H9 (cell line): ENCODE data around the gene IQCF2. TPM values are rescaled to one million over a fixed set of nuclear protein-coding genes. Genes with fewer than 3 reads are reported as not detected.
"Not testable (repeated sequence)": the region's sequence is repeated elsewhere in the genome, so short reads cannot be mapped to it uniquely, and the experiment has no call there.

Experiments
- DNase-seq: peaks from one replicate; pipeline ENCODE4 v3.0.0-alpha.2; 2017
- H2AFZ ChIP-seq: one replicate; pipeline ENCODE4 v1.6.1; 2013; ENCODE audit warnings: mild to moderate bottlenecking, low read length, control low read depth, moderate library complexity
- H2AK5ac ChIP-seq: 2 replicates; pipeline ENCODE4 v1.6.1; 2013; ENCODE audit warnings: low read length, control low read depth, mixed read lengths; ENCODE audit not compliant: insufficient read length
- H2BK120ac ChIP-seq: one replicate; pipeline ENCODE4 v1.6.1; 2013; ENCODE audit warnings: low read depth, mild to moderate bottlenecking, low read length, control low read depth, inconsistent platforms; ENCODE audit not compliant: poor library complexity, severe bottlenecking
- H2BK12ac ChIP-seq: 2 replicates; pipeline ENCODE4 v1.6.1; 2013; ENCODE audit warnings: low read length, control low read depth, mixed read lengths, low read depth; ENCODE audit not compliant: insufficient read length
- H2BK15ac ChIP-seq: 2 replicates; pipeline ENCODE4 v1.6.1; 2013; ENCODE audit warnings: low read depth, low read length, control low read depth
- H2BK20ac ChIP-seq: one replicate; pipeline ENCODE4 v1.6.1; 2013; ENCODE audit warnings: low read depth, mild to moderate bottlenecking, low read length, control low read depth, inconsistent platforms; ENCODE audit not compliant: poor library complexity, severe bottlenecking
- H2BK5ac ChIP-seq: 2 replicates; pipeline ENCODE4 v1.6.1; 2013; ENCODE audit warnings: low read length, control low read depth, mixed read lengths; ENCODE audit not compliant: insufficient read length
- H3K14ac ChIP-seq: 2 replicates; pipeline ENCODE4 v1.6.1; 2013; ENCODE audit warnings: low read length, control low read depth; ENCODE audit not compliant: insufficient read depth
- H3K18ac ChIP-seq: 2 replicates; pipeline ENCODE4 v1.6.1; 2013; ENCODE audit warnings: low read depth, mild to moderate bottlenecking, mixed read lengths, low read length, control low read depth; ENCODE audit not compliant: insufficient read length
- H3K23ac ChIP-seq: 2 replicates; pipeline ENCODE4 v1.6.1; 2013; ENCODE audit warnings: low read length, control low read depth, mixed read lengths, low read depth; ENCODE audit not compliant: insufficient read length
- H3K23me2 ChIP-seq: 2 replicates; pipeline ENCODE4 v1.6.1; 2013; ENCODE audit warnings: low read depth, mild to moderate bottlenecking, mixed read lengths, low read length, control low read depth; ENCODE audit not compliant: insufficient read length, poor library complexity, severe bottlenecking
- H3K27ac ChIP-seq: 2 replicates; pipeline ENCODE4 v1.5.1; 2013; ENCODE audit warnings: low read length, control low read depth, mixed read lengths, low read depth; ENCODE audit not compliant: insufficient read length
- H3K27me3 ChIP-seq: 2 replicates; pipeline ENCODE4 v1.6.1; 2013; ENCODE audit warnings: low read length, control low read depth, inconsistent platforms; ENCODE audit not compliant: insufficient read depth
- H3K4ac ChIP-seq: 2 replicates; pipeline ENCODE4 v1.6.1; 2013; ENCODE audit warnings: low read depth, mild to moderate bottlenecking, control low read depth, inconsistent platforms, low read length, moderate library complexity
- H3K4me1 ChIP-seq: 2 replicates; pipeline ENCODE4 v1.6.1; 2013; ENCODE audit warnings: low read length, control low read depth, inconsistent platforms; ENCODE audit not compliant: insufficient read depth
- H3K4me2 ChIP-seq: 2 replicates; pipeline ENCODE4 v1.6.1; 2013; ENCODE audit warnings: low read length, control low read depth, mixed read lengths; ENCODE audit not compliant: insufficient read length, insufficient read depth
- H3K56ac ChIP-seq: 2 replicates; pipeline ENCODE4 v1.6.1; 2013; ENCODE audit warnings: low read depth, mild to moderate bottlenecking, mixed read lengths, low read length, control low read depth; ENCODE audit not compliant: insufficient read length
- H3K79me1 ChIP-seq: 2 replicates; pipeline ENCODE4 v1.6.1; 2013; ENCODE audit warnings: low read depth, mild to moderate bottlenecking, moderate library complexity, low read length, control low read depth, inconsistent platforms; ENCODE audit not compliant: insufficient read depth, poor library complexity, severe bottlenecking
- H3K79me2 ChIP-seq: 2 replicates; pipeline ENCODE4 v1.6.1; 2013; ENCODE audit warnings: low read length, control low read depth, inconsistent platforms; ENCODE audit not compliant: insufficient read depth
- H3K9ac ChIP-seq: 2 replicates; pipeline ENCODE4 v1.6.1; 2013; ENCODE audit warnings: low read length, control low read depth, mixed read lengths; ENCODE audit not compliant: insufficient read length; ENCODE audit errors: extremely low read depth
- H3K9me3 ChIP-seq: one replicate; pipeline ENCODE4 v1.6.1; 2013; ENCODE audit warnings: low read depth, low read length, inconsistent platforms; ENCODE audit not compliant: control insufficient read depth
- H3T11ph ChIP-seq: one replicate; pipeline ENCODE4 v1.6.1; 2013; ENCODE audit warnings: mild to moderate bottlenecking, low read length, control low read depth, inconsistent platforms
- H4K20me1 ChIP-seq: one replicate; pipeline ENCODE4 v1.6.1; 2013; ENCODE audit not compliant: control insufficient read depth, insufficient read length, insufficient read depth
- H4K5ac ChIP-seq: 2 replicates; pipeline ENCODE4 v1.6.1; 2013; ENCODE audit warnings: low read depth, mild to moderate bottlenecking, mixed read lengths, low read length, control low read depth; ENCODE audit not compliant: insufficient read length
- H4K8ac ChIP-seq: replicated peaks from 2 replicates; pipeline ENCODE4 v1.6.1; 2013; ENCODE audit warnings: low read length, control low read depth, mixed read lengths, low read depth; ENCODE audit not compliant: insufficient read length
- H4K91ac ChIP-seq: 2 replicates; pipeline ENCODE4 v1.6.1; 2013; ENCODE audit warnings: low read depth, mild to moderate bottlenecking, moderate library complexity, mixed read lengths, low read length, control low read depth; ENCODE audit not compliant: insufficient read length
- H3K27ac Mint-ChIP-seq, 3 experiments: 2 replicates in 2 of 3; 3 replicates in 1 of 3; pipeline ENCODE4 v1.8.0; 2020 to 2021; ENCODE audit warnings: mixed read lengths in 3 of 3, mild to moderate bottlenecking in 1 of 3, moderate library complexity in 1 of 3
- H3K27me3 Mint-ChIP-seq: 2 replicates; pipeline ENCODE4 v1.8.0; 2021; ENCODE audit warnings: low read depth, mild to moderate bottlenecking, moderate library complexity, mixed read lengths
- H3K36me3 Mint-ChIP-seq, 3 experiments: 2 replicates in 2 of 3; 3 replicates in 1 of 3; pipeline ENCODE4 v1.8.0; 2020 to 2021; ENCODE audit warnings: low read depth in 3 of 3, mixed read lengths in 3 of 3; ENCODE audit not compliant: insufficient read depth in 1 of 3
- H3K4me1 Mint-ChIP-seq, 2 experiments: 2 replicates each; pipeline ENCODE4 v1.8.0; 2020; ENCODE audit warnings: mixed read lengths in 2 of 2
- H3K4me3 Mint-ChIP-seq, 2 experiments: 2 replicates in 1 of 2; 3 replicates in 1 of 2; pipeline ENCODE4 v1.8.0; 2020 to 2021; ENCODE audit warnings: mild to moderate bottlenecking in 2 of 2, mixed read lengths in 2 of 2, moderate library complexity in 1 of 2
- H3K9me3 Mint-ChIP-seq, 2 experiments: 2 replicates in 1 of 2; 3 replicates in 1 of 2; pipeline ENCODE4 v1.8.0; 2020; ENCODE audit warnings: mild to moderate bottlenecking in 2 of 2, mixed read lengths in 2 of 2, moderate library complexity in 1 of 2
- WGBS: extraction: QIAGEN DNeasy Blood & Tissue Kit; methylation state at CpG from one replicate; pipeline ENCODE4 v1.1.7; 2013; ENCODE audit warnings: missing lambda C conversion rate, low lambda C conversion rate, mixed read lengths; ENCODE audit not compliant: insufficient read length; ENCODE audit errors: extremely low coverage; 5-methylcytosine and 5-hydroxymethylcytosine counted together
- total RNA-seq: library from RNA; stranded (reverse); gene quantifications from 2 replicates; pipeline ENCODE4 v1.2.1, GENCODE V29; 2021

IQCF2 gene
- total RNA-seq, 1 experiment from 2014 or later = not detected

DNA sequence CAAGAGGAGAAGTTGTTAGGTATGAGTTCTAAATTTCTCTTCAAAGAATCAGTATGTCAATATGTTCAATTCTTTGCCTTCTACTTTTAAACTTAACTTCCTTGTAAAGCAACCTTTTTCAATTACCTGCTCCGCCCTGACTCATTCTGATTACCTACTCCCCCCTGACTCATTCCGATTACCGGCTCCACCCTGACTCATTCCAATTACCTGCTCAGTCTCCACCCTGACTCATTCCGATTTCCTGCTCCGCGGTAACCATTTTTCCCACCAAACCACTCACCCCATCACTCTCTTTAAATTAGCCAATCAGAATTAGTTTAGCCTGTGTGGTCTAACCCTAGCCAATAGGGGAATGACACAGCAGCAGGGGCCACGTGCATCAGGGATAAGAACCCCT lies 40.9 kb downstream of the IQCF2 start:
- H3K9ac ChIP-seq, H2BK15ac ChIP-seq, H4K20me1 ChIP-seq, H3K14ac ChIP-seq, H2AFZ ChIP-seq, H3K18ac ChIP-seq, H3K27ac Mint-ChIP-seq, H3K27me3 Mint-ChIP-seq, H2BK120ac ChIP-seq, H3T11ph ChIP-seq, H4K5ac ChIP-seq, H3K23me2 ChIP-seq, H4K91ac ChIP-seq, H4K8ac ChIP-seq, H3K79me1 ChIP-seq, H3K27ac ChIP-seq, H3K27me3 ChIP-seq, H3K4me2 ChIP-seq, H2BK20ac ChIP-seq, DNase-seq, H3K4me1 ChIP-seq, H3K4me3 Mint-ChIP-seq, H2BK12ac ChIP-seq, H2BK5ac ChIP-seq, H3K23ac ChIP-seq, H3K4ac ChIP-seq, H2AK5ac ChIP-seq, H3K79me2 ChIP-seq, H3K56ac ChIP-seq, H3K9me3 ChIP-seq: not testable (repeated sequence)
- no CpG with 5 or more reads among the region's 7 CpGs for WGBS
- Mint-ChIP-seq H3K4me1 (peaks cover 24 to 27% of the 10 kb centered on the region in 2 experiments), H3K9me3 (peaks cover 19% of the 10 kb centered on the region in 2 experiments), H3K36me3 (peaks cover 11 to 28% (median 18%) of the 10 kb centered on the region in 3 experiments)
